Mucosa of descending colon (tissue), 3 donors: ENCODE results near the gene ZNF618. TPM values are rescaled to one million over a fixed set of nuclear protein-coding genes. Genes with fewer than 3 reads are reported as not detected.

Experiments
- ATAC-seq: fragments of 200-7000 bp; cut with Tn5 transposase; one replicate; pipeline ENCODE4 v1.9.1; 2020; ENCODE audit warnings: mild to moderate bottlenecking, moderate library complexity
- DNase-seq, 3 donors: peaks; one replicate each; pipeline ENCODE4 v3.0.0-alpha.2; 2020
- H3K36me3 ChIP-seq: fragments of 200-600 bp; one replicate; pipeline ENCODE4 v1.8.0; 2021; ENCODE audit warnings: low read depth, mild to moderate bottlenecking
- H3K4me1 ChIP-seq: fragments of 200-600 bp; one replicate; pipeline ENCODE4 v1.8.0; 2021; ENCODE audit warnings: low read depth, mild to moderate bottlenecking
- H3K4me3 ChIP-seq: fragments of 200-600 bp; one replicate; pipeline ENCODE4 v1.8.0; 2021; ENCODE audit warnings: mild to moderate bottlenecking
- H3K9me3 ChIP-seq: fragments of 200-600 bp; one replicate; pipeline ENCODE4 v1.8.0; 2021; ENCODE audit warnings: mild to moderate bottlenecking
- intact Hi-C, 2 donors: fragments of 100-400 bp; cut with DNase I in 1 of 2; cut with micrococcal nuclease in 1 of 2; formaldehyde crosslinking; loops; one replicate each; pipeline versions ENCODE4 v1.11.0 to v1.11.1; 2022; cut with DNase I, micrococcal nuclease
- total RNA-seq, 3 donors: library from RNA; stranded (reverse); fragmentation: NEBNext Ultra II Directional in 2 of 3; extraction: Animal tissue kit (Norgen Biotek cat#: 25700) in 2 of 3; gene quantifications; one replicate each; pipeline versions ENCODE4 v1.2.1 to v1.2.4, GENCODE V29; 2021 to 2023
- TF ChIP-seq, protein P1 (sequence below): fragments of 200-600 bp; IDR thresholded peaks from one replicate; pipeline ENCODE4 v1.8.0; 2022; ENCODE audit warnings: antibody characterized with exemption, mild to moderate bottlenecking
- donor health status: DM: no; HTN: no; CAD: no; lungs with moderate emphysema.
- donor health status: DM: no; HTN: no; CAD: no.
- donor health status: DM: no; HTN: yes; CAD: no.

The ZNF618 gene
- total RNA-seq, 3 donors from 2014 or later: 2.7 to 6.2 (median 3.7) TPM

- intact Hi-C loops: no loop called here
- H3K36me3 ChIP-seq: no peaks in the 10 kb centered on the region
- TF ChIP-seq, protein P1, sequence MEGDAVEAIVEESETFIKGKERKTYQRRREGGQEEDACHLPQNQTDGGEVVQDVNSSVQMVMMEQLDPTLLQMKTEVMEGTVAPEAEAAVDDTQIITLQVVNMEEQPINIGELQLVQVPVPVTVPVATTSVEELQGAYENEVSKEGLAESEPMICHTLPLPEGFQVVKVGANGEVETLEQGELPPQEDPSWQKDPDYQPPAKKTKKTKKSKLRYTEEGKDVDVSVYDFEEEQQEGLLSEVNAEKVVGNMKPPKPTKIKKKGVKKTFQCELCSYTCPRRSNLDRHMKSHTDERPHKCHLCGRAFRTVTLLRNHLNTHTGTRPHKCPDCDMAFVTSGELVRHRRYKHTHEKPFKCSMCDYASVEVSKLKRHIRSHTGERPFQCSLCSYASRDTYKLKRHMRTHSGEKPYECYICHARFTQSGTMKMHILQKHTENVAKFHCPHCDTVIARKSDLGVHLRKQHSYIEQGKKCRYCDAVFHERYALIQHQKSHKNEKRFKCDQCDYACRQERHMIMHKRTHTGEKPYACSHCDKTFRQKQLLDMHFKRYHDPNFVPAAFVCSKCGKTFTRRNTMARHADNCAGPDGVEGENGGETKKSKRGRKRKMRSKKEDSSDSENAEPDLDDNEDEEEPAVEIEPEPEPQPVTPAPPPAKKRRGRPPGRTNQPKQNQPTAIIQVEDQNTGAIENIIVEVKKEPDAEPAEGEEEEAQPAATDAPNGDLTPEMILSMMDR: no peak
- H3K4me1 ChIP-seq: no peaks in the 10 kb centered on the region
- ATAC-seq: no peak
- no peak overlapping the region for H3K4me3 ChIP-seq
- H3K9me3 ChIP-seq: no peaks in the 10 kb centered on the region
- DNase-seq: no peak
Observed at GRCh38 chr9:114051706-114052105, 175.6 kb downstream of the ZNF618 start.

GRCh38 chr9:114053246-114054005 lies 177.3 kb downstream of the ZNF618 start:
- Histone ChIP-seq H3K36me3 (no peaks in the 10 kb centered on the region), H3K4me1 (no peaks in the 10 kb centered on the region), H3K9me3 (no peaks in the 10 kb centered on the region), H3K4me3 (no peak overlapping the region)
- peak in 1 of 3 donors; percentile 29 for DNase-seq
- intact Hi-C loops: no loop called here
- ATAC-seq: peak; percentile 82
- TF ChIP-seq, protein P1: no peak

GRCh38 chr9:114054191-114054690 lies 178.1 kb downstream of the ZNF618 start:
- TF ChIP-seq, protein P1: no peak
- intact Hi-C loops: no loop called here
- DNase-seq: no peak
- H3K4me1 ChIP-seq: no peaks in the 10 kb centered on the region
- no peaks in the 10 kb centered on the region for H3K36me3 ChIP-seq
- no peak for ATAC-seq
- no peak overlapping the region for H3K4me3 ChIP-seq
- no peaks in the 10 kb centered on the region for H3K9me3 ChIP-seq

GRCh38 chr9:114055061-114055460 lies 179.0 kb downstream of the ZNF618 start:
- Histone ChIP-seq H3K36me3 (no peaks in the 10 kb centered on the region), H3K4me3 (no peak overlapping the region), H3K9me3 (no peaks in the 10 kb centered on the region), H3K4me1 (no peaks in the 10 kb centered on the region)
- ATAC-seq (no peak), DNase-seq (no peak)
- TF ChIP-seq, protein P1: no peak
- intact Hi-C loops: no loop called here

DNA sequence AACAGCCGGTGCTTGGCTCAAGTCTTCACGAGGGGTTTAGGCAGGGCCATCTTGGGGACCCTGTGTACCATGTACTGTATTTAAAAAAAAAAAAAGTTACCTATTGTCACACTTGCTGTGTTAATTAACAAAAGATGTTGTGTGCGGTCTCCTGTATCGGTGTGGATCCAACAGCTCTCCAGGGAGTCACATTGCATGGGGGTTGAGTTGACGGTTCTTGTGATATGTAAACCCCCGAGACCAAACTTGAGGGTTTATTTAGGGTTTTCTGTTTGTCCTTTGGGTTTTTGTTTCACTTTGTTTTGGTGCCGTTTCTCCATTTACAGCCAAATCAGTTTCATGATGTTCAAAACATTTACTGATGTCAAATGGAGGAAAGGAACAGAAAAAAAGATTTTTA lies 179.8 kb downstream of the ZNF618 start:
- ATAC-seq (no peak), DNase-seq (no peak)
- Histone ChIP-seq H3K9me3 (no peaks in the 10 kb centered on the region), H3K36me3 (no peaks in the 10 kb centered on the region), H3K4me1 (no peaks in the 10 kb centered on the region), H3K4me3 (no peak overlapping the region)
- TF ChIP-seq, protein P1: no peak
- intact Hi-C loops: no loop called here
